HCT116 (cell line): ENCODE measurements around the gene TTC23.

Experiments used
- CBX3 ChIP-seq: IDR thresholded peaks from 2 replicates; pipeline ENCODE4 v1.6.1; 2012; ENCODE audit warnings: low read depth
- CEBPB ChIP-seq: IDR thresholded peaks from 2 replicates; pipeline ENCODE4 v1.6.1; 2012; ENCODE audit warnings: low read depth
- EZH2 ChIP-seq: fragments of 200-600 bp; sonication (generic); IDR thresholded peaks from 2 replicates; pipeline ENCODE4 v1.6.1; 2017; ENCODE audit warnings: antibody characterized with exemption, mixed run types
- EZH2phosphoT487 ChIP-seq: fragments of 200-600 bp; IDR thresholded peaks from 2 replicates; pipeline ENCODE4 v1.6.1; 2018; ENCODE audit warnings: antibody characterized with exemption, borderline replicate concordance
- JUND ChIP-seq: IDR thresholded peaks from 2 replicates; pipeline ENCODE4 v1.6.1; 2012
- POLR2A ChIP-seq: IDR thresholded peaks from 2 replicates; pipeline ENCODE4 v1.7.0; 2011; ENCODE audit warnings: borderline replicate concordance; ENCODE audit not compliant: insufficient read depth, insufficient read length; ENCODE audit errors: extremely low read depth
- POLR2AphosphoS5 ChIP-seq: IDR thresholded peaks from 2 replicates; pipeline ENCODE4 v1.6.1; 2011; ENCODE audit warnings: mild to moderate bottlenecking, low read depth, low read length, moderate library complexity
- SRF ChIP-seq: IDR thresholded peaks from 2 replicates; pipeline ENCODE4 v1.6.1; 2012; ENCODE audit warnings: low read depth
- YY1 ChIP-seq: IDR thresholded peaks from 2 replicates; pipeline ENCODE4 v1.6.1; 2011; ENCODE audit warnings: low read length, low read depth, moderate library complexity, mild to moderate bottlenecking; ENCODE audit not compliant: insufficient replicate concordance; ENCODE audit errors: extremely low read depth
- TF ChIP-seq, protein P1 (sequence below), 3 experiments: fragments of 200-600 bp in 1 of 3; sonication (generic) in 1 of 3; IDR thresholded peaks in 2 of 3; conservative IDR thresholded peaks in 1 of 3; 2 replicates each; pipeline ENCODE4 v1.5.1; 2012 to 2017; ENCODE audit warnings: low read depth in 2 of 3, low read length in 2 of 3, antibody characterized with exemption in 1 of 3, borderline replicate concordance in 1 of 3, control low read depth in 1 of 3, mild to moderate bottlenecking in 1 of 3, mixed read lengths in 1 of 3, mixed run types in 1 of 3, moderate library complexity in 1 of 3; ENCODE audit not compliant: insufficient read depth in 1 of 3
- TF ChIP-seq, protein P2 (sequence below): IDR thresholded peaks from 2 replicates; pipeline ENCODE4 v1.6.1; 2011; ENCODE audit warnings: mild to moderate bottlenecking, low read length, moderate library complexity; ENCODE audit not compliant: insufficient replicate concordance; ENCODE audit errors: extremely low read depth

DNA sequence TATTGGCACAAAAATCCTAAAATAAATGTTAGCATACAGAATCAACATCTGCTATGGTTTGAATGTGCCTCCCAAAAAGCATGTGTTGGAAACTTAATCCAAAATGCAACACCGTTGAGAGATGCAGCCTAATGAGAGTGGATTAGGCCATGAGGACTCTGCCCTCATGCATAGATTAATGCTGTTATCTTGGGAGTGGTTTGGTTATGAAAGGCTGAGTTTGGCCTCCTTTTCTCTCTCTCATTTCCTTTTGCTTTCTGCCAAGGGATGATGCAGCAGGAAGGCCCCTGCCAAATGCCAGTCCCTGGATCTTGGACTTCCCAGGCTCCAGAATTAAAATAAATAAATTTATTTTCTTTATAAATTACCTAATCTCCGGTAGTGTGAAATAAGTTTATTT is 95.1 kb downstream of the TTC23 start:
- TF ChIP-seq, protein P1, sequence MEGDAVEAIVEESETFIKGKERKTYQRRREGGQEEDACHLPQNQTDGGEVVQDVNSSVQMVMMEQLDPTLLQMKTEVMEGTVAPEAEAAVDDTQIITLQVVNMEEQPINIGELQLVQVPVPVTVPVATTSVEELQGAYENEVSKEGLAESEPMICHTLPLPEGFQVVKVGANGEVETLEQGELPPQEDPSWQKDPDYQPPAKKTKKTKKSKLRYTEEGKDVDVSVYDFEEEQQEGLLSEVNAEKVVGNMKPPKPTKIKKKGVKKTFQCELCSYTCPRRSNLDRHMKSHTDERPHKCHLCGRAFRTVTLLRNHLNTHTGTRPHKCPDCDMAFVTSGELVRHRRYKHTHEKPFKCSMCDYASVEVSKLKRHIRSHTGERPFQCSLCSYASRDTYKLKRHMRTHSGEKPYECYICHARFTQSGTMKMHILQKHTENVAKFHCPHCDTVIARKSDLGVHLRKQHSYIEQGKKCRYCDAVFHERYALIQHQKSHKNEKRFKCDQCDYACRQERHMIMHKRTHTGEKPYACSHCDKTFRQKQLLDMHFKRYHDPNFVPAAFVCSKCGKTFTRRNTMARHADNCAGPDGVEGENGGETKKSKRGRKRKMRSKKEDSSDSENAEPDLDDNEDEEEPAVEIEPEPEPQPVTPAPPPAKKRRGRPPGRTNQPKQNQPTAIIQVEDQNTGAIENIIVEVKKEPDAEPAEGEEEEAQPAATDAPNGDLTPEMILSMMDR (IDR thresholded peaks at IDR 0.05 in 2 of 3, conservative IDR thresholded peaks at IDR 0.05 in 1 of 3; ENCODE audit: borderline replicate concordance in 1 of 3, insufficient read depth in 1 of 3, low read depth in 2 of 3, low read length in 2 of 3), result no peak
- TF ChIP-seq POLR2A (no peak), YY1 (no peak), EZH2phosphoT487 (no peak), JUND (no peak), EZH2 (no peak), POLR2AphosphoS5 (no peak), SRF (no peak), CEBPB (no peak), CBX3 (no peak)
- TF ChIP-seq, protein P2, sequence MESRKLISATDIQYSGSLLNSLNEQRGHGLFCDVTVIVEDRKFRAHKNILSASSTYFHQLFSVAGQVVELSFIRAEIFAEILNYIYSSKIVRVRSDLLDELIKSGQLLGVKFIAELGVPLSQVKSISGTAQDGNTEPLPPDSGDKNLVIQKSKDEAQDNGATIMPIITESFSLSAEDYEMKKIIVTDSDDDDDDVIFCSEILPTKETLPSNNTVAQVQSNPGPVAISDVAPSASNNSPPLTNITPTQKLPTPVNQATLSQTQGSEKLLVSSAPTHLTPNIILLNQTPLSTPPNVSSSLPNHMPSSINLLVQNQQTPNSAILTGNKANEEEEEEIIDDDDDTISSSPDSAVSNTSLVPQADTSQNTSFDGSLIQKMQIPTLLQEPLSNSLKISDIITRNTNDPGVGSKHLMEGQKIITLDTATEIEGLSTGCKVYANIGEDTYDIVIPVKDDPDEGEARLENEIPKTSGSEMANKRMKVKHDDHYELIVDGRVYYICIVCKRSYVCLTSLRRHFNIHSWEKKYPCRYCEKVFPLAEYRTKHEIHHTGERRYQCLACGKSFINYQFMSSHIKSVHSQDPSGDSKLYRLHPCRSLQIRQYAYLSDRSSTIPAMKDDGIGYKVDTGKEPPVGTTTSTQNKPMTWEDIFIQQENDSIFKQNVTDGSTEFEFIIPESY, result no peak
